BLaER1 treated with 17β-estradiol and CSF1 and Interleukin-3, amounts not matched to agents 10 nM and 100 nM (cell line): ENCODE results near the gene FYTTD1.
A peak's percentile ranks its signal among the peaks of the same experiment; 100 is the strongest.

Experiments
- H3K27ac ChIP-seq, 11 experiments: shearing (Covaris generic); formaldehyde crosslinking; 2 replicates each; pipeline ENCODE4 v1.8.1; 2022
- H3K27me3 ChIP-seq, 11 experiments: shearing (Covaris generic); formaldehyde crosslinking; 2 replicates each; pipeline ENCODE4 v1.8.1; 2022
- H3K36me3 ChIP-seq, 11 experiments: shearing (Covaris generic); formaldehyde crosslinking; 2 replicates each; pipeline ENCODE4 v1.8.1; 2022
- H3K4me1 ChIP-seq, 10 experiments: shearing (Covaris generic); formaldehyde crosslinking; 2 replicates each; pipeline ENCODE4 v1.8.1; 2022
- H3K4me2 ChIP-seq, 11 experiments: shearing (Covaris generic); formaldehyde crosslinking; 2 replicates each; pipeline ENCODE4 v1.8.1; 2022
- H3K4me3 ChIP-seq, 10 experiments: shearing (Covaris generic); formaldehyde crosslinking; 2 replicates each; pipeline ENCODE4 v1.8.1; 2022
- H3K9ac ChIP-seq, 11 experiments: shearing (Covaris generic); formaldehyde crosslinking; 2 replicates each; pipeline ENCODE4 v1.8.1; 2022
- H3K9me3 ChIP-seq, 11 experiments: shearing (Covaris generic); formaldehyde crosslinking; replicated peaks in 1 of 11; 2 replicates each; pipeline ENCODE4 v1.8.1; 2022
- H4K20me1 ChIP-seq, 11 experiments: shearing (Covaris generic); formaldehyde crosslinking; 2 replicates each; pipeline ENCODE4 v1.8.1; 2022
- Cebpa-rat ChIP-seq, 11 experiments: shearing (Covaris generic); IDR thresholded peaks; 2 replicates each; pipeline ENCODE4 v1.8.1; 2022

FYTTD1 gene

DNA sequence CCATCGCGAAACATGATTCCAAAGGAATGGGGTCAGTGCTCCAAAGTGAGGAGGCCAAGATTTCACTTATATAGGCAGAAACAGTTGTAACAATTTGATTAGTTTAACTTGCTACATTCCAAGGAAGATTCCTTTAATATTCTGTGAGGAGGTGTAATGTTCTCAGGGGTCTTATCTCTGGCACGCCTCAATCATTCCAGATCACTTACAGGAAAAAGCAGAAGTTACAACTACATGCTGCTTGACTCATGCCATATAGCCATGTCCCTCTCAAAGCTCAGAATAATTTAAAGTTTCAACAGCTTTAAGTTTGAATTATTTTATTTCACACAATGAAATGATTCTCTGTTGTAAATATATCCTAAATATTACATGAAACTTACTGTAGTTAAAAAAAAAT, 3.5 kb upstream of the FYTTD1 start:
- Histone ChIP-seq H3K27ac (no peak overlapping the region), H3K27me3 (no peaks in the 10 kb centered on the region), H3K9me3 (peaks cover 0 to 4% (median 0%) of the 10 kb centered on the region in 11 experiments; a peak in 1 of 22 replicates), H3K4me3 (no peak overlapping the region), H3K4me2 (peak overlapping the region in 5 of 11 experiments; percentile 37 to 61 (median 55); a peak in 7 of 22 replicates), H3K9ac (no peak overlapping the region), H3K36me3 (no peaks in the 10 kb centered on the region), H4K20me1 (peaks cover 0 to 12% (median 6%) of the 10 kb centered on the region in 11 experiments; a peak in 11 of 22 replicates), H3K4me1 (peaks cover 12 to 35% (median 25%) of the 10 kb centered on the region in 10 experiments)
- TF ChIP-seq Cebpa-rat (IDR thresholded peaks at IDR 0.05): no peak

DNA sequence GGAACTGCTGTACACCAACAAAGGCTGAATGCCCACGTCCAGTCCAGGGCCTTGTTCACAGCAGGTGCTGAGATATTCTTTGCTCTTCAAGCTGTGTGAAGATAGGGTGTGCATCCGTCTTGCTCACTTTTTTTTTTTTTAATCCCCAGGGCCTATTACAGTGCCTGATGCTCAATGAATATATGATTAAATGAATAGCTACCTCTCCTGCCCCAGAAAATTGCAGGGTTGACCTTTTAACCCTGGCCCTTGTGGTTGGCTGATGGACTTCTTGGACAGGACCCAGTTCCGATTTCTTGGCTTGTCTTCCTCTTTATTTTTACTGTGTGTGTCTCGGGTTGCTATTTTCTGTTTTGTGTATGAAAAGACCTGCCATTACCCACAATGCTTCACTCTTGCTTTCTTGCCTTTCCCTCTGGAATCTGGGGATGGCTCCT, 2.9 kb upstream of the FYTTD1 start:
- peaks cover under 1 to 19% (median 12%) of the 10 kb centered on the region in 11 experiments; a peak in 15 of 22 replicates for H4K20me1 ChIP-seq
- TF ChIP-seq Cebpa-rat (IDR thresholded peaks at IDR 0.05): no peak
- no peaks in the 10 kb centered on the region for H3K27me3 ChIP-seq
- H3K9me3 ChIP-seq: peaks cover 0 to 4% (median 0%) of the 10 kb centered on the region in 11 experiments; a peak in 1 of 22 replicates
- H3K36me3 ChIP-seq: peaks cover 0 to 2% (median 0%) of the 10 kb centered on the region in 11 experiments; a peak in 1 of 22 replicates
- H3K4me1 ChIP-seq: peaks cover 18 to 41% (median 29%) of the 10 kb centered on the region in 10 experiments
- H3K4me2 ChIP-seq: peak overlapping the region in 9 of 11 experiments; percentile 6 to 61 (median 47); a peak in 15 of 22 replicates
- H3K9ac ChIP-seq: no peak overlapping the region
- H3K27ac ChIP-seq: no peak overlapping the region
- H3K4me3 ChIP-seq: no peak overlapping the region

DNA sequence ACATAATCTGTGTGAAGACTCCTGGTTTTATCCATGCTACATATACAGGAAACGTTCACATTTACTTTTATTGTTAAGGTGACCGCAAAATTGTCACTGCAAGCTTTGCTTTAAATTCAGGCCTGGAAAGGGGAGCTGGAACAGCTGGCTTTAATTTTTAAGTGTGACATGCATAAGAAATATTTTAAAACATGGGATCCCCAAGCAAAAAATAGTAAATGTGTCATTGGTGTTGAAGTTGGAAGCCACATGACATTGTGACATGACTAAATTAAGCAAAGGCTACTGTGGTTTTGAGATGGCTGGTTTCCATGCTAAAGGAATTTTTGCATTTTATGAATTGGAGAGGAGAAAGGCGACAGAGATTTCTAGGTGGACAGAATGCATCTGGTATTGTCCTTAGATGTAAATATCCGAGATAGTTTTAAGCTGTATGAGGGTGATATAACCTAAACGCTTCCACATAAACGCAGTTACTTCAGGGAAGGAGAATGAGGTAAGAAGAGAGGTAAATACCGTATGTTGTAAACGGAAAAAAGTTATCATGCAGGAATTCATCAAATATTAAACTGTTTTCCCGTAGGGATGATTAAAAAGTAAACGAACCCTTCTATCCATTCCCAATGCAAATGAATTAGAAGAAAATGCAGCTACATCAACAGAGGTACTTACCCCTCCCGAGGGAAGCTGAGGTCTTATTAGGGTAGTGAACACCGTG, 927 bp upstream of the FYTTD1 start:
- H4K20me1 ChIP-seq: peaks cover 16 to 36% (median 32%) of the 10 kb centered on the region in 11 experiments; a peak in 17 of 22 replicates
- no peak for TF ChIP-seq Cebpa-rat (IDR thresholded peaks at IDR 0.05)
- H3K4me2 ChIP-seq: peak overlapping the region; percentile 74 to 95 (median 92)
- H3K4me1 ChIP-seq: peaks cover 35 to 59% (median 47%) of the 10 kb centered on the region in 10 experiments
- no peaks in the 10 kb centered on the region for H3K27me3 ChIP-seq
- H3K27ac ChIP-seq: peak overlapping the region in 9 of 11 experiments; percentile 93 to 99 (median 97); a peak in 18 of 22 replicates
- H3K4me3 ChIP-seq: peak overlapping the region; percentile 70 to 99 (median 96)
- peak overlapping the region; percentile 91 to 99 (median 97); a peak in 21 of 22 replicates for H3K9ac ChIP-seq
- peaks cover 0 to 4% (median 0%) of the 10 kb centered on the region in 11 experiments; a peak in 1 of 22 replicates for H3K9me3 ChIP-seq
- H3K36me3 ChIP-seq: peaks cover 0 to 6% (median 0%) of the 10 kb centered on the region in 11 experiments; a peak in 2 of 22 replicates

DNA sequence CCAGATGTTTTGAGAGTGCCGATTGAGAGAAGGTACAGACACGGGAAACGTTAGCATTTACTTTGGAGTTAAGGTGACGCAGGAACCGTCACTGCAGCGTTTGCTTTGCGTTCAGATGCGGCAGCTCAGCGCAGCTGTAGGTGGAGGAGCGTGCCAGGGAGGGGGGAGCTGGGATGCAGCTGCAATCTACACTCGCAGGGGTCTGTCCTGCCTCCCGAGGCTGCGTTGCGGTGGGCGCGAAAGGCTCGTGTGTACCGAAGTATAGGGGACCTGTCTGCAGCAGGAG, 425 bp upstream of the FYTTD1 start:
- H3K4me2 ChIP-seq: peak overlapping the region; percentile 74 to 95 (median 92)
- H3K36me3 ChIP-seq: peaks cover 0 to 6% (median 0%) of the 10 kb centered on the region in 11 experiments; a peak in 2 of 22 replicates
- H4K20me1 ChIP-seq: peaks cover 18 to 41% (median 37%) of the 10 kb centered on the region in 11 experiments; a peak in 18 of 22 replicates
- peaks cover 0 to 4% (median 0%) of the 10 kb centered on the region in 11 experiments; a peak in 1 of 22 replicates for H3K9me3 ChIP-seq
- H3K27ac ChIP-seq: peak overlapping the region in 9 of 11 experiments; percentile 93 to 99 (median 97); a peak in 18 of 22 replicates
- peaks cover 35 to 64% (median 50%) of the 10 kb centered on the region in 10 experiments for H3K4me1 ChIP-seq
- peak overlapping the region; percentile 70 to 99 (median 96) for H3K4me3 ChIP-seq
- no peaks in the 10 kb centered on the region for H3K27me3 ChIP-seq
- no peak for TF ChIP-seq Cebpa-rat (IDR thresholded peaks at IDR 0.05)
- H3K9ac ChIP-seq: peak overlapping the region; percentile 91 to 99 (median 97); a peak in 21 of 22 replicates

DNA sequence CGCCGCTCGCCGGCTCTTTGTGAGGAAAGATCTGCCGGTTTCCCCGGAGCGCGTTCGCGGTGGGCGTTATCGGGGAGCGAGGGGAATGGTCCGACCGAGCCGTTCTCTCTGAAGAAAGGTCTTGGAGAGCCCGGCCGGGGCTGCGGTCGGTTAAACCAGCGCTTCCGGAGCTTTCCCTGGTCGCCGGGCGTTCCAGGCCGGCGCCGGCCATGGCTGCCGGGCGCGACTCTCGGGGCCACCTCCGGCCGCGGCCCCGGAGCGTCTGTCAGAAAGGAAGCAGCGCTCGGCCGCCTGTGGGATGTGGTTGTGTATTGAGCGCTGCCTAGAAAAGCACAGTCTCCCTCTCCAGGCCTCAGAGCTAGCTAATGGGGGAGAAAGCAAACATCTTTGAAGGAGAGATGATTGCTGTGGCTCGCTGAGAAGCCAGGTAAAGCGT, 731 bp downstream of the FYTTD1 start:
- peak overlapping the region; percentile 85 to 99 (median 97) for H3K27ac ChIP-seq
- H3K4me1 ChIP-seq: peaks cover 39 to 71% (median 58%) of the 10 kb centered on the region in 10 experiments
- peaks cover 27 to 52% (median 46%) of the 10 kb centered on the region in 11 experiments; a peak in 20 of 22 replicates for H4K20me1 ChIP-seq
- TF ChIP-seq Cebpa-rat (IDR thresholded peaks at IDR 0.05): no peak
- H3K27me3 ChIP-seq: no peaks in the 10 kb centered on the region
- H3K9ac ChIP-seq: peak overlapping the region; percentile 91 to 99 (median 97)
- peaks cover 0 to 10% (median 0%) of the 10 kb centered on the region in 11 experiments; a peak in 7 of 22 replicates for H3K36me3 ChIP-seq
- H3K4me2 ChIP-seq: peak overlapping the region; percentile 74 to 95 (median 92)
- H3K9me3 ChIP-seq: no peaks in the 10 kb centered on the region
- peak overlapping the region; percentile 70 to 99 (median 96) for H3K4me3 ChIP-seq

DNA sequence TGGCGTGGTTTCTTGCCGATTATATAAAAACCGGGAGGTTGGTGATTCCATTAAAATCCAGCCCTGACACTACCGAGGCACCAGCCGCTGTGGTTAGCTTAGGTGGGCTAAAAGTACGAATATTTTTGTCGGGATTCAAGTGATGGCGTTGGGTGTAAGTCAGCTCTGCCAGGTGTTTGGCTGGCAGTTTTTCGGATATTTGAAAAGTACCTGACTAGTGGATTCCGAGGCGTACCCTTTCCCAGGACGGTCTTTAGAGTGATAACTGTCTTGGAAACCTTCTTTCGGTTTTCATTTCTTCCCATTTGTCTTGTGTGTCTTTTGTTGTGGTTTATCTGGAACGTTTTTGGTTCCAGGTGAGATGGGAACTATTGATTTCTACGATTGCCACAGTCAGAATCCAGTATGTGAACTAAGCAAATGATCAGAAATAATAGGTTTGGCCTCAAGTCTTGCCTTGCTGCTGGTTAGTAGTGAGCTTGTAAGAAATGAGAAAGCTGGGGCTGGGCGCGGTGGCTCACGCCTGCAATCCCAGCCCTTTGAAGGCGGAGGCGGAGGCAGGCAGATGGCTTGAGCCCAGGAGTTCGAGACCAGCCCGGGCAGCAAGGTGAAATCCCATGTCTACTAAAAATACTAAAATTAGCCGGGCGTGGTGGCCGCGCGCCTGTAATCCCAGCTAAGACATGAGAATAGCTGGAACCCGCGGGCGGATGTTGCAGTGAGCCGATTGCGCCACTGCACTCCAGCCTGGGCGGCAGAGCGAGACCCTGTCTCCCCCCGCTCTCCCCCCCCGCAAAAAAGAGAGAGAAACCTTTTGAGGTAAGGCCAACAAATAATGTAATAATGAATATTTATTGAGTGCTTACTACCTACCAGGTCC, 1.4 kb downstream of the FYTTD1 start:
- H3K27me3 ChIP-seq: no peaks in the 10 kb centered on the region
- peak overlapping the region; percentile 70 to 99 (median 96) for H3K4me3 ChIP-seq
- peak overlapping the region; percentile 74 to 95 (median 92) for H3K4me2 ChIP-seq
- H3K9me3 ChIP-seq: no peaks in the 10 kb centered on the region
- H3K9ac ChIP-seq: peak overlapping the region; percentile 91 to 99 (median 97)
- TF ChIP-seq Cebpa-rat (IDR thresholded peaks at IDR 0.05): peak; percentile 8 to 99 (median 95); a peak in 18 of 22 replicates
- peak overlapping the region; percentile 85 to 99 (median 97) for H3K27ac ChIP-seq
- H4K20me1 ChIP-seq: peaks cover 29 to 58% (median 52%) of the 10 kb centered on the region in 11 experiments; a peak in 20 of 22 replicates
- peaks cover 2 to 17% (median 6%) of the 10 kb centered on the region in 11 experiments; a peak in 21 of 22 replicates for H3K36me3 ChIP-seq
- H3K4me1 ChIP-seq: peaks cover 39 to 68% (median 56%) of the 10 kb centered on the region in 10 experiments

DNA sequence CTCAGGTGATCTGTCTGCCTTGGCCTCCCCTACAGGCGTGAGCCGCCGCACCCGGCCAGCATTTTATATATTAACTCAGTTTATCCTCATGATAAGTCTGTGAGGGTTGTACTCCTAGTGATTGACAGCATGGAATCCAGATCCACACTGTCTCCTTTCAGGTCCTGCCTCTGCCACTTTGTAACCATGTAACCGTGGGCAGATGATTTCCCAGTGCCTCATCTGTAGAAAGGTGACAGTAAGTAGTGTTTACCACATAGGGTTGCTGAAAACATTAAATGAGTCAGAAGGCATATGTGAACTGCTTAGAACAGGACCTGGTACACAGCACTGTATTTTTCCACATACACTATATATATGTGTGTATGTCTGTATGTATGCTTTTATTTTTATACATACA, 2.4 kb downstream of the FYTTD1 start:
- H3K4me2 ChIP-seq: peak overlapping the region; percentile 74 to 95 (median 92)
- H3K9me3 ChIP-seq: peaks cover 0 to 4% (median 0%) of the 10 kb centered on the region in 11 experiments; a peak in 1 of 22 replicates
- no peak for TF ChIP-seq Cebpa-rat (IDR thresholded peaks at IDR 0.05)
- peak overlapping the region; percentile 85 to 99 (median 97); a peak in 21 of 22 replicates for H3K27ac ChIP-seq
- peaks cover 30 to 68% (median 58%) of the 10 kb centered on the region in 11 experiments; a peak in 20 of 22 replicates for H4K20me1 ChIP-seq
- H3K4me1 ChIP-seq: peaks cover 39 to 58% (median 49%) of the 10 kb centered on the region in 10 experiments
- peak overlapping the region; percentile 70 to 99 (median 96) for H3K4me3 ChIP-seq
- H3K36me3 ChIP-seq: peaks cover 12 to 27% (median 16%) of the 10 kb centered on the region in 11 experiments; a peak in 21 of 22 replicates
- no peaks in the 10 kb centered on the region for H3K27me3 ChIP-seq
- H3K9ac ChIP-seq: peak overlapping the region; percentile 91 to 99 (median 97)

DNA sequence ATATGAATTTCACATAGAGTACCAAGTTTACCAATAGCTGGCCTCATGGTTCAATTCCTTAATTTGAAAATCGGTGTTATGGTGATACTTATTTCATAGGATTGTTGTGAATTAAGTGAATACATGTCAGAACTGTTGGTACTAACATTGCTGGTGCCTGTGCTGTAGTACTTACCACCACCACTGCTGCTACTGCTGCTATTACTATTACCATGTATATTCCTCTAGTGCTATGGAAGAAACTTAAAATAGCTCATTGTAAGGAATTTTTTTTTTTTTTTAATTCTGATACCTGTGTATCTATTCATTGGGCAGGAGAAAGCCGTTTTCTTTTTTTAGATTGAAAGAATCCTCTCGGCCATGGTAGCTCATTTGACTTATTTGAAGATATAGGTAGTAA, 3.6 kb downstream of the FYTTD1 start:
- Histone ChIP-seq H4K20me1 (peaks cover 30 to 79% (median 64%) of the 10 kb centered on the region in 11 experiments; a peak in 20 of 22 replicates), H3K4me3 (peak overlapping the region in 3 of 10 experiments; percentile 12 to 30 (median 24); a peak in 3 of 20 replicates), H3K27ac (peak overlapping the region in 6 of 11 experiments; percentile 46 to 96 (median 54); a peak in 11 of 22 replicates)

More for the DNA sequence above, 3.6 kb downstream of the FYTTD1 start:
- Histone ChIP-seq H3K9me3 (peaks cover 0 to 15% (median 10%) of the 10 kb centered on the region in 11 experiments; a peak in 13 of 22 replicates), H3K4me1 (peaks cover 36 to 52% (median 44%) of the 10 kb centered on the region in 10 experiments), H3K36me3 (peaks cover 23 to 39% (median 27%) of the 10 kb centered on the region in 11 experiments), H3K9ac (peak overlapping the region in 8 of 11 experiments; percentile 30 to 64 (median 44); a peak in 9 of 22 replicates), H3K27me3 (no peaks in the 10 kb centered on the region), H3K4me2 (peak overlapping the region; percentile 32 to 94 (median 74))
- TF ChIP-seq Cebpa-rat (IDR thresholded peaks at IDR 0.05): no peak
